HG02973 (cell line): ENCODE results near the gene HPDL.
"Not testable (repeated sequence)": the region's sequence is repeated elsewhere in the genome, so short reads cannot be mapped to it uniquely, and the experiment has no call there.

Experiments
- ATAC-seq: cut with Tn5 transposase; IDR thresholded peaks from one replicate; pipeline ENCODE4 v1.9.1; 2021; ENCODE audit warnings: moderate library complexity; ENCODE audit not compliant: unreplicated experiment

HPDL gene

GRCh38 chr1:45348966-45349677 lies 22.4 kb downstream of the HPDL start:
- ATAC-seq, result no peak

- ATAC-seq, result no peak
Measured at GRCh38 chr1:45351508-45351907, 24.8 kb downstream of the HPDL start.

- no peak for ATAC-seq
Measured at GRCh38 chr1:45353685-45354084, 27.0 kb downstream of the HPDL start.

- ATAC-seq, result no peak
Measured at GRCh38 chr1:45354838-45355237, 28.1 kb downstream of the HPDL start.

GRCh38 chr1:45355683-45356082 lies 29.0 kb downstream of the HPDL start:
- no peak for ATAC-seq

- no peak for ATAC-seq
Measured at GRCh38 chr1:45356186-45356585, 29.5 kb downstream of the HPDL start.

GRCh38 chr1:45359882-45360513 lies 33.3 kb downstream of the HPDL start:
- ATAC-seq, result no peak

GRCh38 chr1:45360981-45361380 lies 34.3 kb downstream of the HPDL start:
- not testable (repeated sequence) for ATAC-seq

GRCh38 chr1:45364294-45364693 lies 37.6 kb downstream of the HPDL start:
- no peak for ATAC-seq

GRCh38 chr1:45365051-45365450 lies 38.4 kb downstream of the HPDL start:
- ATAC-seq, result peak; percentile 72

GRCh38 chr1:45370575-45370974 lies 43.9 kb downstream of the HPDL start:
- ATAC-seq, result peak; percentile 53

- ATAC-seq, result no peak
Measured at GRCh38 chr1:45373573-45373972, 46.9 kb downstream of the HPDL start.

- no peak for ATAC-seq
Measured at GRCh38 chr1:45375104-45376090, 48.7 kb downstream of the HPDL start.

- no peak for ATAC-seq
Measured at GRCh38 chr1:45378184-45378583, 51.5 kb downstream of the HPDL start.
